SU-DHL-6 (cell line): ENCODE data around the gene FUS.

ENCODE experiments used
- EZH2phosphoT487 ChIP-seq: fragments of 200-600 bp; sonication (generic), shearing (Covaris generic); conservative IDR thresholded peaks from 2 replicates; pipeline ENCODE4 v1.6.1; 2018; ENCODE audit warnings: mild to moderate bottlenecking, antibody characterized with exemption, low read length, moderate library complexity, mixed read lengths
- TF ChIP-seq, protein P1 (sequence below): fragments of 200-600 bp; sonication (generic); IDR thresholded peaks from one replicate; pipeline ENCODE4 v1.5.1; 2017; ENCODE audit warnings: antibody characterized with exemption, mild to moderate bottlenecking, low read length, moderate library complexity; ENCODE audit not compliant: insufficient read depth, poor library complexity, severe bottlenecking

- TF ChIP-seq, protein P1, sequence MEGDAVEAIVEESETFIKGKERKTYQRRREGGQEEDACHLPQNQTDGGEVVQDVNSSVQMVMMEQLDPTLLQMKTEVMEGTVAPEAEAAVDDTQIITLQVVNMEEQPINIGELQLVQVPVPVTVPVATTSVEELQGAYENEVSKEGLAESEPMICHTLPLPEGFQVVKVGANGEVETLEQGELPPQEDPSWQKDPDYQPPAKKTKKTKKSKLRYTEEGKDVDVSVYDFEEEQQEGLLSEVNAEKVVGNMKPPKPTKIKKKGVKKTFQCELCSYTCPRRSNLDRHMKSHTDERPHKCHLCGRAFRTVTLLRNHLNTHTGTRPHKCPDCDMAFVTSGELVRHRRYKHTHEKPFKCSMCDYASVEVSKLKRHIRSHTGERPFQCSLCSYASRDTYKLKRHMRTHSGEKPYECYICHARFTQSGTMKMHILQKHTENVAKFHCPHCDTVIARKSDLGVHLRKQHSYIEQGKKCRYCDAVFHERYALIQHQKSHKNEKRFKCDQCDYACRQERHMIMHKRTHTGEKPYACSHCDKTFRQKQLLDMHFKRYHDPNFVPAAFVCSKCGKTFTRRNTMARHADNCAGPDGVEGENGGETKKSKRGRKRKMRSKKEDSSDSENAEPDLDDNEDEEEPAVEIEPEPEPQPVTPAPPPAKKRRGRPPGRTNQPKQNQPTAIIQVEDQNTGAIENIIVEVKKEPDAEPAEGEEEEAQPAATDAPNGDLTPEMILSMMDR = no peak
- no peak for TF ChIP-seq EZH2phosphoT487
These were observed 46.9 kb upstream of the FUS start for GRCh38 chr16:31133046-31133501.
